OCI-LY7 (cell line): ENCODE results near the gene ITSN2. TPM values are rescaled to one million over a fixed set of nuclear protein-coding genes. Genes with fewer than 3 reads are reported as not detected.

Experiments
- BruUV-seq: library from RNA; stranded (reverse); fragments of 400-500 nt; replicated peaks from 2 replicates; lab custom pipeline; 2021; lab: Mats Ljungman, UMichigan
- CTCF ChIA-PET: fragments of 300-600 bp; sonication (Branson Sonifier 250); formaldehyde crosslinking; loops from one replicate; lab custom pipeline; 2022; ENCODE audit warnings: antibody characterized with exemption; ENCODE audit not compliant: unreplicated experiment; lab: Charles Lee
- POLR2A ChIA-PET: fragments of 300-600 bp; sonication (Branson Sonifier 250); formaldehyde crosslinking; loops from one replicate; lab custom pipeline; 2022; ENCODE audit warnings: antibody characterized with exemption; lab: Charles Lee
- DNase-seq: peaks from one replicate; pipeline ENCODE4 v3.0.0-alpha.2; 2015; ENCODE audit warnings: low spot score
- H2AFZ ChIP-seq: fragments of 200-600 bp; sonication (generic), shearing (Covaris generic); 2 replicates; pipeline ENCODE4 v1.6.1; 2014; ENCODE audit warnings: mild to moderate bottlenecking, antibody characterized with exemption, low read length, moderate library complexity
- H3K27ac ChIP-seq: fragments of 200-600 bp; sonication (generic); 2 replicates; pipeline ENCODE4 v1.5.1; 2014; ENCODE audit warnings: mixed run types, low read depth, mild to moderate bottlenecking, moderate library complexity, low read length, inconsistent platforms; ENCODE audit not compliant: poor library complexity, severe bottlenecking
- H3K36me3 ChIP-seq: fragments of 200-600 bp; sonication (generic); 2 replicates; pipeline ENCODE4 v1.6.1; 2014; ENCODE audit warnings: mild to moderate bottlenecking, antibody characterized with exemption, low read length, moderate library complexity, mixed read lengths; ENCODE audit not compliant: insufficient read depth
- H3K4me1 ChIP-seq: fragments of 200-600 bp; sonication (generic); 2 replicates; pipeline ENCODE4 v1.5.1; 2014; ENCODE audit warnings: mild to moderate bottlenecking, low read length; ENCODE audit not compliant: insufficient read depth, poor library complexity, severe bottlenecking
- H3K4me2 ChIP-seq: fragments of 200-600 bp; sonication (generic); 2 replicates; pipeline ENCODE4 v1.6.1; 2014; ENCODE audit warnings: mild to moderate bottlenecking, low read length
- H3K4me3 ChIP-seq: fragments of 200-600 bp; sonication (generic); 2 replicates; pipeline ENCODE4 v1.5.1; 2014; ENCODE audit warnings: mild to moderate bottlenecking, low read depth, low read length; ENCODE audit not compliant: poor library complexity, severe bottlenecking
- H3K79me2 ChIP-seq: fragments of 200-600 bp; sonication (generic); 2 replicates; pipeline ENCODE4 v1.6.1; 2016; ENCODE audit warnings: low read depth, mild to moderate bottlenecking, low read length, moderate library complexity, mixed read lengths; ENCODE audit not compliant: insufficient read depth
- H3K9me2 ChIP-seq: fragments of 200-600 bp; sonication (generic); 2 replicates; pipeline ENCODE4 v1.6.1; 2016; ENCODE audit warnings: mild to moderate bottlenecking, low read length, mixed read lengths; ENCODE audit not compliant: insufficient read depth
- H3K9me3 ChIP-seq: fragments of 200-600 bp; sonication (generic); 2 replicates; pipeline ENCODE4 v1.6.1; 2014; ENCODE audit warnings: mild to moderate bottlenecking, mixed run types, low read length, mixed read lengths
- H4K20me1 ChIP-seq: fragments of 200-600 bp; sonication (generic); 2 replicates; pipeline ENCODE4 v1.6.1; 2014; ENCODE audit warnings: mild to moderate bottlenecking, antibody characterized with exemption, low read length, moderate library complexity, mixed read lengths; ENCODE audit not compliant: insufficient read depth
- EZH2phosphoT487 ChIP-seq: fragments of 200-600 bp; sonication (generic); IDR thresholded peaks from 2 replicates; pipeline ENCODE4 v1.6.1; 2018; ENCODE audit warnings: low read depth, borderline replicate concordance, mild to moderate bottlenecking, mixed run types, antibody characterized with exemption, low read length, moderate library complexity, mixed read lengths
- intact Hi-C: fragments of 100-400 bp; cut with micrococcal nuclease; formaldehyde crosslinking; loops from one replicate; pipeline ENCODE4 v1.10.0; 2022; ENCODE audit not compliant: unreplicated experiment
- total RNA-seq, 2 experiments: library from RNA; depleted of rRNA in 1 of 2; stranded (reverse); fragments of >200 nt in 1 of 2; shearing (Covaris generic) in 1 of 2; gene quantifications; 2 replicates each; pipeline ENCODE4 v1.2.3, GENCODE V29; 2014 to 2022
- TF ChIP-seq, protein P1 (sequence below): fragments of 200-600 bp; sonication (generic); conservative IDR thresholded peaks from 2 replicates; pipeline ENCODE4 v1.5.1; 2014; ENCODE audit warnings: mild to moderate bottlenecking, antibody characterized with exemption, low read length, moderate library complexity, mixed read lengths

The ITSN2 gene
- total RNA-seq, 2 experiments from 2014 or later: 25.4 to 65.7 TPM

- Histone ChIP-seq H3K36me3 (no peaks in the 10 kb centered on the region), H3K9me3 (no peaks in the 10 kb centered on the region), H3K4me3 (no peak overlapping the region), H2AFZ (no peak overlapping the region), H3K27ac (no peak overlapping the region), H3K9me2 (no peaks in the 10 kb centered on the region), H3K4me2 (no peak overlapping the region), H3K79me2 (no peaks in the 10 kb centered on the region), H3K4me1 (no peaks in the 10 kb centered on the region), H4K20me1 (no peaks in the 10 kb centered on the region)
- no peak for DNase-seq
- no peak for TF ChIP-seq EZH2phosphoT487
- TF ChIP-seq, protein P1, sequence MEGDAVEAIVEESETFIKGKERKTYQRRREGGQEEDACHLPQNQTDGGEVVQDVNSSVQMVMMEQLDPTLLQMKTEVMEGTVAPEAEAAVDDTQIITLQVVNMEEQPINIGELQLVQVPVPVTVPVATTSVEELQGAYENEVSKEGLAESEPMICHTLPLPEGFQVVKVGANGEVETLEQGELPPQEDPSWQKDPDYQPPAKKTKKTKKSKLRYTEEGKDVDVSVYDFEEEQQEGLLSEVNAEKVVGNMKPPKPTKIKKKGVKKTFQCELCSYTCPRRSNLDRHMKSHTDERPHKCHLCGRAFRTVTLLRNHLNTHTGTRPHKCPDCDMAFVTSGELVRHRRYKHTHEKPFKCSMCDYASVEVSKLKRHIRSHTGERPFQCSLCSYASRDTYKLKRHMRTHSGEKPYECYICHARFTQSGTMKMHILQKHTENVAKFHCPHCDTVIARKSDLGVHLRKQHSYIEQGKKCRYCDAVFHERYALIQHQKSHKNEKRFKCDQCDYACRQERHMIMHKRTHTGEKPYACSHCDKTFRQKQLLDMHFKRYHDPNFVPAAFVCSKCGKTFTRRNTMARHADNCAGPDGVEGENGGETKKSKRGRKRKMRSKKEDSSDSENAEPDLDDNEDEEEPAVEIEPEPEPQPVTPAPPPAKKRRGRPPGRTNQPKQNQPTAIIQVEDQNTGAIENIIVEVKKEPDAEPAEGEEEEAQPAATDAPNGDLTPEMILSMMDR: no peak
- intact Hi-C loops: no loop called here
- ChIA-PET POLR2A (interaction anchor here (0.5 kb wide), 1 partner anchor 464 kb away, joined by 3 read pairs; no protein-coding TSS in a partner anchor), CTCF (no interaction called here)
- BruUV-seq: no TSS peak
Measured at GRCh38 chr2:24402242-24403097, 42.1 kb upstream of the ITSN2 start.

- Histone ChIP-seq H3K4me2 (no peak overlapping the region), H2AFZ (no peak overlapping the region; the same call in 1 of the 2 replicates), H3K9me3 (no peaks in the 10 kb centered on the region), H3K9me2 (no peaks in the 10 kb centered on the region), H3K27ac (no peak overlapping the region), H3K4me1 (no peaks in the 10 kb centered on the region), H3K4me3 (no peak overlapping the region), H3K36me3 (no peaks in the 10 kb centered on the region), H3K79me2 (no peaks in the 10 kb centered on the region), H4K20me1 (no peaks in the 10 kb centered on the region)
- POLR2A ChIA-PET: no interaction called here
- no peak for DNase-seq
- intact Hi-C loops: no loop called here
- CTCF ChIA-PET: no interaction called here
- no peak for TF ChIP-seq EZH2phosphoT487
- TF ChIP-seq, protein P1: no peak
- BruUV-seq: no TSS peak
Measured at GRCh38 chr2:24400207-24400907, 40.0 kb upstream of the ITSN2 start.
